HepG2 (cell line): ENCODE data around the gene BTG2. TPM values are rescaled to one million over a fixed set of nuclear protein-coding genes. Genes with fewer than 3 reads are reported as not detected.

ENCODE experiments used
- ATAC-seq: fragments of 200-7000 bp; cut with Tn5 transposase; 3 replicates; pipeline ENCODE4 v1.9.1; 2020; ENCODE audit warnings: mild to moderate bottlenecking, moderate library complexity
- BruUV-seq: library from RNA; stranded (reverse); fragments of 400-500 nt; replicated peaks from 2 replicates; lab custom pipeline; 2021; lab: Mats Ljungman, UMichigan
- CTCF ChIA-PET: fragments of 300-600 bp; formaldehyde crosslinking; extraction: SDS; loops from one replicate; lab custom pipeline; 2021; ENCODE audit warnings: low total read pairs, inconsistent platforms, low intra/inter-chr PET ratio; lab: Yijun Ruan, JAX
- POLR2A ChIA-PET: fragments of 350-600 bp; sonication (Branson Sonifier 250); formaldehyde crosslinking; loops from one replicate; lab custom pipeline; 2020; ENCODE audit warnings: antibody characterized with exemption, inconsistent platforms; lab: Yijun Ruan, JAX
- DNase-seq: peaks from one replicate; pipeline ENCODE4 v3.0.0-alpha.2; 2015; ENCODE audit warnings: low spot score
- FAIRE-seq: peaks from 3 replicates; lab custom pipeline; 2011; peaks lifted over from hg19 to GRCh38; lab: Jason Lieb, UNC
- H2AFZ ChIP-seq: one replicate; pipeline ENCODE4 v1.6.1; 2011; ENCODE audit warnings: low read length, inconsistent platforms
- H3K27ac ChIP-seq: fragments of 300-600 bp; 3 replicates; pipeline ENCODE4 v1.8.0; 2011; ENCODE audit warnings: mixed run types, mild to moderate bottlenecking, mixed read lengths, low read length, inconsistent platforms; ENCODE audit not compliant: insufficient read depth; ENCODE audit errors: extremely low read length
- H3K27me3 ChIP-seq, 2 experiments: fragments of 200-600 bp in 1 of 2; 2 replicates in 1 of 2; 3 replicates in 1 of 2; pipeline versions ENCODE4 v1.6.0 to v1.8.0; 2011; ENCODE audit warnings: low read length in 2 of 2, mild to moderate bottlenecking in 2 of 2, moderate library complexity in 2 of 2, inconsistent platforms in 1 of 2; ENCODE audit not compliant: insufficient read depth in 2 of 2, control insufficient read depth in 1 of 2
- H3K36me3 ChIP-seq, 2 experiments: fragments of 200-600 bp in 1 of 2; replicated peaks in 1 of 2; 2 replicates in 1 of 2; 3 replicates in 1 of 2; pipeline versions ENCODE4 v1.5.1 to v1.8.0; 2011; ENCODE audit warnings: low read length in 2 of 2, inconsistent platforms in 1 of 2; ENCODE audit not compliant: insufficient read depth in 2 of 2, control insufficient read depth in 1 of 2
- H3K4me1 ChIP-seq: 2 replicates; pipeline ENCODE4 v1.5.1; 2012; ENCODE audit warnings: low read length, inconsistent platforms; ENCODE audit not compliant: insufficient read depth
- H3K4me2 ChIP-seq: 2 replicates; pipeline ENCODE4 v1.6.0; 2011; ENCODE audit warnings: low read depth, low read length, inconsistent platforms
- H3K4me3 ChIP-seq, 3 experiments: fragments of 200-600 bp in 1 of 3; sonication (generic), shearing (Covaris generic) in 1 of 3; replicated peaks in 1 of 3; 2 replicates each; pipeline ENCODE4 v1.5.1; 2011 to 2016; ENCODE audit warnings: low read length in 3 of 3, inconsistent platforms in 2 of 3, low read depth in 2 of 3, mild to moderate bottlenecking in 2 of 3, control low read depth in 1 of 3, mixed read lengths in 1 of 3; ENCODE audit not compliant: insufficient read depth in 1 of 3
- H3K79me2 ChIP-seq: one replicate; pipeline ENCODE4 v1.6.1; 2011; ENCODE audit warnings: low read length, inconsistent platforms; ENCODE audit not compliant: insufficient read depth
- H3K9ac ChIP-seq: 2 replicates; pipeline ENCODE4 v1.6.0; 2011; ENCODE audit warnings: mild to moderate bottlenecking, low read depth, low read length, inconsistent platforms; ENCODE audit not compliant: insufficient read depth
- H3K9me3 ChIP-seq: 2 replicates; pipeline ENCODE4 v1.5.1; 2012; ENCODE audit warnings: mild to moderate bottlenecking, low read length
- H4K20me1 ChIP-seq: 2 replicates; pipeline ENCODE4 v1.6.0; 2011; ENCODE audit warnings: inconsistent platforms, mild to moderate bottlenecking, low read length, moderate library complexity; ENCODE audit not compliant: insufficient read depth
- ATRX ChIP-seq: sonication (generic); formaldehyde crosslinking; IDR thresholded peaks from 2 replicates; pipeline ENCODE4 v1.4.0; 2020; ENCODE audit warnings: missing genetic modification reagents, borderline replicate concordance
- MTA1 ChIP-seq: sonication (generic); formaldehyde crosslinking; IDR thresholded peaks from 2 replicates; pipeline ENCODE4 v1.4.0; 2020; ENCODE audit warnings: missing genetic modification reagents, mild to moderate bottlenecking, borderline replicate concordance
- RARG ChIP-seq: sonication (generic); formaldehyde crosslinking; IDR thresholded peaks from 2 replicates; pipeline ENCODE4 v1.4.0; 2020; ENCODE audit warnings: low read depth, mild to moderate bottlenecking, missing genetic modification reagents
- SALL1 ChIP-seq: sonication (generic); formaldehyde crosslinking; IDR thresholded peaks from 2 replicates; pipeline ENCODE4 v1.8.0; 2022; ENCODE audit warnings: mild to moderate bottlenecking, missing genetic modification reagents
- TAF15 ChIP-seq: fragments of 200-400 bp; formaldehyde crosslinking; IDR thresholded peaks from one replicate; pipeline ENCODE4 v1.6.1; 2018; ENCODE audit warnings: mild to moderate bottlenecking, low read depth, low read length; ENCODE audit not compliant: poor library complexity, severe bottlenecking
- ZNF615 ChIP-seq: sonication (generic); formaldehyde crosslinking; IDR thresholded peaks from 2 replicates; pipeline ENCODE4 v1.5.0; 2020; ENCODE audit warnings: mild to moderate bottlenecking, missing genetic modification reagents, borderline replicate concordance
- ZNF644 ChIP-seq: IDR thresholded peaks from 2 replicates; pipeline ENCODE4 v1.6.1; 2016; ENCODE audit warnings: low read depth
- ZNF678 ChIP-seq: sonication (generic); formaldehyde crosslinking; IDR thresholded peaks from 2 replicates; pipeline ENCODE4 v1.4.0; 2020; ENCODE audit warnings: mild to moderate bottlenecking, missing genetic modification reagents
- WGBS: methylation state at CpG from one replicate; pipeline ENCODE4 v1.1.6; 2017; ENCODE audit warnings: low lambda C conversion rate; 5-methylcytosine and 5-hydroxymethylcytosine counted together
- in situ Hi-C: cut with HindIII; loops from 2 replicates; pipeline ENCODE4 v1.10.0; 2017; ENCODE audit warnings: low pct_unique_long_range_greater_than_20kb; ENCODE audit not compliant: extremely low pct_ligation_motif_present
- intact Hi-C: fragments of 100-400 bp; cut with micrococcal nuclease; formaldehyde crosslinking; loops from one replicate; pipeline ENCODE4 v1.10.0; 2022; ENCODE audit not compliant: unreplicated experiment
- polyA plus RNA-seq, 8 experiments: library from polyadenylated mRNA; depleted of rRNA in 3 of 8; stranded (reverse) in 7 of 8; unstranded in 1 of 8; fragments of >200 nt; fragmentation: Illumina TruSeq in 4 of 8; extraction: Trizol in 4 of 8; gene quantifications; 2 replicates each; pipeline versions ENCODE4 v1.2.1 to v1.2.3, GENCODE V29; 2011 to 2016; ENCODE audit warnings: low read depth in 4 of 8, missing spikeins in 1 of 8, mixed read lengths in 1 of 8; ENCODE audit not compliant: insufficient read depth in 1 of 8
- total RNA-seq, 5 experiments: library from RNA; depleted of rRNA; stranded (reverse); fragments of >200 nt; fragmentation: Illumina TruSeq; extraction: Trizol; gene quantifications; 2 replicates each; pipeline ENCODE4 v1.2.3, GENCODE V29; 2016; ENCODE audit warnings: low read depth in 1 of 5
- TF ChIP-seq, protein P1 (sequence below): fragments of 450-650 bp; IDR thresholded peaks from 2 replicates; pipeline ENCODE4 v1.6.1; 2016
- TF ChIP-seq, protein P2 (sequence below): sonication (generic); formaldehyde crosslinking; IDR thresholded peaks from 2 replicates; pipeline ENCODE4; 2020; ENCODE audit warnings: missing genetic modification reagents, mild to moderate bottlenecking, borderline replicate concordance
- TF ChIP-seq, protein P3 (sequence below): sonication (generic); formaldehyde crosslinking; IDR thresholded peaks from 2 replicates; pipeline ENCODE4 v1.4.0; 2020; ENCODE audit warnings: missing genetic modification reagents, mild to moderate bottlenecking, borderline replicate concordance

BTG2 gene
- total and polyA plus RNA-seq, 2 of the 13 experiments (the other 11 are each of a cell fraction or from before 2014, with no cell fraction given) = 13.6 to 18.3 TPM

DNA sequence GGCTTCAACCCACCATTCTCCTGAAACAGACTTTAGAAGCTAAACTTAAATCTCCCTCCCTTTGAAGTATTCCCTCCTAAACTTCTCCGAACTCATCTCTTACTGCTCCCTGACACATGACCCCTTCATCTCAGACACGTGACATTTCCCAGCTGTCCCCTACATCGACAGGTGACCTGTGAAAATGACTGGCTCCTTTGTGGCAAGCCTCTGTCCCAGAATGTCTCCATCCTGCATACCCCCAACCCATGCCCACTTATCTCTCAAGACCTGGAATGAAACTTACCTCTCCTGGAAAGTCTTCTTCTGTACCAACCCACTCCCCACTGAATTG is 41.4 kb downstream of the BTG2 start:
- Histone ChIP-seq H3K9ac (no peak overlapping the region), H3K79me2 (no peaks in the 10 kb centered on the region), H3K4me1 (peaks cover 22% of the 10 kb centered on the region), H3K4me2 (no peak overlapping the region), H3K27me3 (peaks cover 1 to 13% of the 10 kb centered on the region in 2 experiments; a peak in 3 of 5 replicates), H2AFZ (no peak overlapping the region), H3K9me3 (no peaks in the 10 kb centered on the region), H3K27ac (no peak overlapping the region), H4K20me1 (no peaks in the 10 kb centered on the region), H3K36me3 (no peaks in the 10 kb centered on the region), H3K4me3 (no peak overlapping the region)
- BruUV-seq = no TSS peak
- no peak for DNase-seq
- WGBS = 25% methylated on average over 3 of the region's 3 CpGs
- POLR2A ChIA-PET = no interaction called here
- TF ChIP-seq, protein P1, sequence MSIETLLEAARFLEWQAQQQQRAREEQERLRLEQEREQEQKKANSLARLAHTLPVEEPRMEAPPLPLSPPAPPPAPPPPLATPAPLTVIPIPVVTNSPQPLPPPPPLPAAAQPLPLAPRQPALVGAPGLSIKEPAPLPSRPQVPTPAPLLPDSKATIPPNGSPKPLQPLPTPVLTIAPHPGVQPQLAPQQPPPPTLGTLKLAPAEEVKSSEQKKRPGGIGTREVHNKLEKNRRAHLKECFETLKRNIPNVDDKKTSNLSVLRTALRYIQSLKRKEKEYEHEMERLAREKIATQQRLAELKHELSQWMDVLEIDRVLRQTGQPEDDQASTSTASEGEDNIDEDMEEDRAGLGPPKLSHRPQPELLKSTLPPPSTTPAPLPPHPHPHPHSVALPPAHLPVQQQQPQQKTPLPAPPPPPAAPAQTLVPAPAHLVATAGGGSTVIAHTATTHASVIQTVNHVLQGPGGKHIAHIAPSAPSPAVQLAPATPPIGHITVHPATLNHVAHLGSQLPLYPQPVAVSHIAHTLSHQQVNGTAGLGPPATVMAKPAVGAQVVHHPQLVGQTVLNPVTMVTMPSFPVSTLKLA = peak; percentile 89
- TF ChIP-seq RARG (CRISPR knock-in tag) = no peak
- ATAC-seq = no peak
- in situ Hi-C loops = no loop called here
- CTCF ChIA-PET = no interaction called here
- no peak for FAIRE-seq
- intact Hi-C loops = no loop called here

DNA sequence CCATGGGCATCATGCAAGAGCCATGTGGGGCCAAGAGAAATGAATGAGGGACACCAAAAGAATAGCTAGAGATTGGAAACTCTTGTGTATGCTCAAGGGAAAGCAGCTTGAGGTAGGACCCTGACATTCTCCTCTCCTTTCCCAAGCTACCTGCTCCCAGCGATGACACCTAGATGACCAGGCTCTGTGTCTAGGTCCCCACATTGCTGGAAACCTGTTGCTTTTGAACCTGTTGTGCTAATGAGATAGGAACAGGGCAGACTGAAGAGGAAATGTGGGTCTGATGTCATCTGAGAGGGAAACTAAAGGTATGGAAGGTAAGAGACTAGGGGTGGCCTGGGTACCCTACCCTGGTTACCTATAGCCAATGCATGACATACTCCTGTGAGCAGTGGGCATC is 43.8 kb downstream of the BTG2 start:
- intact Hi-C loops (no loop called here), in situ Hi-C loops (no loop called here)
- Histone ChIP-seq H3K4me2 (no peak overlapping the region), H3K79me2 (no peaks in the 10 kb centered on the region), H3K4me3 (no peak overlapping the region), H3K9ac (no peak overlapping the region), H4K20me1 (no peaks in the 10 kb centered on the region), H2AFZ (no peak overlapping the region), H3K9me3 (no peaks in the 10 kb centered on the region), H3K27ac (no peak overlapping the region), H3K4me1 (peaks cover 16% of the 10 kb centered on the region), H3K36me3 (no peaks in the 10 kb centered on the region), H3K27me3 (peaks cover 1 to 4% of the 10 kb centered on the region in 2 experiments; a peak in 2 of 5 replicates)
- POLR2A ChIA-PET = no interaction called here
- BruUV-seq = no TSS peak
- FAIRE-seq (no peak), DNase-seq (no peak), ATAC-seq (no peak)
- CTCF ChIA-PET = no interaction called here
- 45% methylated on average over 1 of the region's 1 CpG for WGBS
- TF ChIP-seq ATRX (no peak), ZNF678 (no peak), ZNF615 (CRISPR knock-in tag) (no peak), SALL1 (CRISPR knock-in tag) (no peak), MTA1 (no peak), TAF15 (no peak), ZNF644 (no peak)
- TF ChIP-seq, protein P2, sequence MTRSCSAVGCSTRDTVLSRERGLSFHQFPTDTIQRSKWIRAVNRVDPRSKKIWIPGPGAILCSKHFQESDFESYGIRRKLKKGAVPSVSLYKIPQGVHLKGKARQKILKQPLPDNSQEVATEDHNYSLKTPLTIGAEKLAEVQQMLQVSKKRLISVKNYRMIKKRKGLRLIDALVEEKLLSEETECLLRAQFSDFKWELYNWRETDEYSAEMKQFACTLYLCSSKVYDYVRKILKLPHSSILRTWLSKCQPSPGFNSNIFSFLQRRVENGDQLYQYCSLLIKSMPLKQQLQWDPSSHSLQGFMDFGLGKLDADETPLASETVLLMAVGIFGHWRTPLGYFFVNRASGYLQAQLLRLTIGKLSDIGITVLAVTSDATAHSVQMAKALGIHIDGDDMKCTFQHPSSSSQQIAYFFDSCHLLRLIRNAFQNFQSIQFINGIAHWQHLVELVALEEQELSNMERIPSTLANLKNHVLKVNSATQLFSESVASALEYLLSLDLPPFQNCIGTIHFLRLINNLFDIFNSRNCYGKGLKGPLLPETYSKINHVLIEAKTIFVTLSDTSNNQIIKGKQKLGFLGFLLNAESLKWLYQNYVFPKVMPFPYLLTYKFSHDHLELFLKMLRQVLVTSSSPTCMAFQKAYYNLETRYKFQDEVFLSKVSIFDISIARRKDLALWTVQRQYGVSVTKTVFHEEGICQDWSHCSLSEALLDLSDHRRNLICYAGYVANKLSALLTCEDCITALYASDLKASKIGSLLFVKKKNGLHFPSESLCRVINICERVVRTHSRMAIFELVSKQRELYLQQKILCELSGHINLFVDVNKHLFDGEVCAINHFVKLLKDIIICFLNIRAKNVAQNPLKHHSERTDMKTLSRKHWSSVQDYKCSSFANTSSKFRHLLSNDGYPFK (CRISPR knock-in tag) = no peak
- TF ChIP-seq, protein P3, sequence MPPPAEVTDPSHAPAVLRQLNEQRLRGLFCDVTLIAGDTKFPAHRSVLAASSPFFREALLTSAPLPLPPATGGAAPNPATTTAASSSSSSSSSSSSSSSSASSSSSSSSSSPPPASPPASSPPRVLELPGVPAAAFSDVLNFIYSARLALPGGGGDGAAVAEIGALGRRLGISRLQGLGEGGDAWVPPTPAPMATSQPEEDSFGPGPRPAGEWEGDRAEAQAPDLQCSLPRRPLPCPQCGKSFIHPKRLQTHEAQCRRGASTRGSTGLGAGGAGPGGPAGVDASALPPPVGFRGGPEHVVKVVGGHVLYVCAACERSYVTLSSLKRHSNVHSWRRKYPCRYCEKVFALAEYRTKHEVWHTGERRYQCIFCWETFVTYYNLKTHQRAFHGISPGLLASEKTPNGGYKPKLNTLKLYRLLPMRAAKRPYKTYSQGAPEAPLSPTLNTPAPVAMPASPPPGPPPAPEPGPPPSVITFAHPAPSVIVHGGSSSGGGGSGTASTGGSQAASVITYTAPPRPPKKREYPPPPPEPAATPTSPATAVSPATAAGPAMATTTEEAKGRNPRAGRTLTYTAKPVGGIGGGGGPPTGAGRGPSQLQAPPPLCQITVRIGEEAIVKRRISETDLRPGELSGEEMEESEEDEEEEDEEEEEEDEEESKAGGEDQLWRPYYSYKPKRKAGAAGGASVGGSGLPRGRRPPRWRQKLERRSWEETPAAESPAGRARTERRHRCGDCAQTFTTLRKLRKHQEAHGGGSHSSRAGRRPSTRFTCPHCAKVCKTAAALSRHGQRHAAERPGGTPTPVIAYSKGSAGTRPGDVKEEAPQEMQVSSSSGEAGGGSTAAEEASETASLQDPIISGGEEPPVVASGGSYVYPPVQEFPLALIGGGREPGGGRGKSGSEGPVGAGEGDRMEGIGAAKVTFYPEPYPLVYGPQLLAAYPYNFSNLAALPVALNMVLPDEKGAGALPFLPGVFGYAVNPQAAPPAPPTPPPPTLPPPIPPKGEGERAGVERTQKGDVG (CRISPR knock-in tag) = no peak
